Measurements from ENCODE around the gene ALK.

- TF ChIP-seq CTCF (conservative IDR thresholded peaks at IDR 0.05; ENCODE audit: low read depth in 2 of 2): no peak
- TF ChIP-seq EZH2phosphoT487 (IDR thresholded peaks at IDR 0.05; ENCODE audit: unreplicated experiment): no peak
- TF ChIP-seq REST (IDR thresholded peaks at IDR 0.05; ENCODE audit: unreplicated experiment): no peak
- no peak for TF ChIP-seq EZH2 (IDR thresholded peaks at IDR 0.05; ENCODE audit: low read depth, unreplicated experiment)
These were observed 83.5 kb downstream of the ALK start for GRCh38 chr2:29837925-29838324.
